Hippocampal formation (tissue), 2 donors: Measurements from ENCODE around the gene HPN.
A peak's percentile ranks its signal among the peaks of the same experiment; 100 is the strongest.
"Not testable (repeated sequence)": the region's sequence is repeated elsewhere in the genome, so short reads cannot be mapped to it uniquely, and the experiment has no call there.

ENCODE experiments used
- DNase-seq, 2 donors: peaks; one replicate each; lab custom pipeline; 2025; lab: John Stamatoyannopoulos, UW

HPN gene

GRCh38 chr19:35027851-35028599 lies 13.5 kb upstream of the HPN start:
- DNase-seq, result no peak

- DNase-seq, result not testable (repeated sequence)
Observed at GRCh38 chr19:35028600-35028885, 13.0 kb upstream of the HPN start.

GRCh38 chr19:35029275-35029736 lies 12.2 kb upstream of the HPN start:
- not testable (repeated sequence) for DNase-seq

- no peak for DNase-seq
Observed at GRCh38 chr19:35029737-35030256, 11.7 kb upstream of the HPN start.

GRCh38 chr19:35030257-35031071 lies 11.1 kb upstream of the HPN start, which contains the start of gene SCN1B:
Gene SCN1B, plus strand, starts transcription at chr19:35030470. Its CDS starts 351 bp downstream, at chr19:35030821.
- peak in 1 of 2 donors; percentile 23 for DNase-seq

GRCh38 chr19:35031072-35031881 lies 10.2 kb upstream of the HPN start:
- DNase-seq, result peak in 1 of 2 donors; percentile 20

- DNase-seq, result no peak
Observed at GRCh38 chr19:35032356-35032865, 9.1 kb upstream of the HPN start.

GRCh38 chr19:35033067-35034004 lies 8.2 kb upstream of the HPN start:
- no peak for DNase-seq

- DNase-seq, result no peak
Observed at GRCh38 chr19:35034005-35034502, 7.5 kb upstream of the HPN start.

- no peak for DNase-seq
Observed at GRCh38 chr19:35034588-35035382, 6.7 kb upstream of the HPN start.

GRCh38 chr19:35037716-35038622 lies 3.6 kb upstream of the HPN start:
- peak in 1 of 2 donors; percentile 62 for DNase-seq

GRCh38 chr19:35038623-35039512 lies 2.7 kb upstream of the HPN start:
- DNase-seq, result no peak

- DNase-seq, result no peak
Observed at GRCh38 chr19:35039881-35040825, 1.4 kb upstream of the HPN start.

- peak; percentile 33 to 66 for DNase-seq
Observed at GRCh38 chr19:35040826-35041547, 534 bp upstream of the HPN start.

- no peak for DNase-seq
Observed at GRCh38 chr19:35042056-35042730, 672 bp downstream of the HPN start.
